NT2/D1 (cell line): ENCODE measurements around the gene HOXA9.

Experiments
- YY1 ChIP-seq: IDR thresholded peaks from 2 replicates; pipeline ENCODE4 v1.6.1; 2011; ENCODE audit not compliant: insufficient read length, insufficient read depth
- ZNF274 ChIP-seq: IDR thresholded peaks from 2 replicates; pipeline ENCODE4 v1.6.1; 2011; ENCODE audit warnings: mild to moderate bottlenecking, low read depth, low read length

DNA sequence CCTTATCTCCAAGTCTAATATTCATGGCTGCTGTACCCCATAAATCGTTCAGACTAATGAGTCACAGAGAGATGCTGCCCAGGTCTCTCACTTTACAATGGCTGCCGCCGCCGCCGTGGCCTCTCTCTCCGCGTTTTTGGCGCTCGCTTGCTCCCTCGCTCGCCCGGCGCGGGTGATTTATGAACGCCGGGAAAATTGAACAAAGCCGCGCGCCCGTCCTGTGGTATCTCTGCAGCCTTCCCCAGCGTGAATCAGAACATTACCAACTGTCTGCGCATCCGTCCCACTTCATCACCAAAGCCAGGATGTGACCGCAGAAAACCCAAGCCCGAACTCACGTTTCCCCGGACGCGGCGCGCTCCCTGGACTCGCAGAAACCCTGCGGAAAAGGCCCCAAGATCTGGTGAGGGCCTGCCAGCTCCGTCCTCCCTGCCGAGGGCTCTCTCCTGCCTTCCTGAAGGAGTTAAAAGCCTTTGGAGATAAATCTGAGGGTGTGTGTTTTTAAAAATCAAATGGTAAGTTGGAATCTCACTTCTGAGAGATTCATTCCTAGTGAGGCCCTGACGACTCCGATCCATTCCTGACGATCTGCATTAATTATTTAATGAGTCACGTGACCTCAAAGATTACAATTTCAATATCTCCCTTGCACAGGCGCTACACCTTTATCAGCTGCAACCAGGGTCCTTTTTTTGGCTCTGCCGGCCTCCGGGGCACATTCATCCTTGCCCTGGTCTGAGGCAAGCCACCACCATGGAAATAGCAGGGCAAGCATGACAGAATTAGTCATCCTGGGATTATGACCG lies 41.0 kb downstream of the HOXA9 start:
- TF ChIP-seq ZNF274 (no peak), YY1 (no peak)
